ENCODE measurements around the gene RNF146. TPM values are rescaled to one million over a fixed set of nuclear protein-coding genes. Genes with fewer than 3 reads are reported as not detected.

Gene RNF146
- total RNA-seq, 2 donors from 2014 or later, result 17.5 to 24.3 TPM

- Histone ChIP-seq H3K9ac (ENCODE audit: low read depth in 2 of 2, low read length in 2 of 2) (no peak overlapping the region), H3K4me3 (no peak overlapping the region), H3K4me1 (no peaks in the 10 kb centered on the region), H3K36me3 (no peaks in the 10 kb centered on the region), H3K27ac (no peak overlapping the region), H3K9me3 (no peaks in the 10 kb centered on the region), H3K27me3 (no peaks in the 10 kb centered on the region)
- TF ChIP-seq, protein P1, sequence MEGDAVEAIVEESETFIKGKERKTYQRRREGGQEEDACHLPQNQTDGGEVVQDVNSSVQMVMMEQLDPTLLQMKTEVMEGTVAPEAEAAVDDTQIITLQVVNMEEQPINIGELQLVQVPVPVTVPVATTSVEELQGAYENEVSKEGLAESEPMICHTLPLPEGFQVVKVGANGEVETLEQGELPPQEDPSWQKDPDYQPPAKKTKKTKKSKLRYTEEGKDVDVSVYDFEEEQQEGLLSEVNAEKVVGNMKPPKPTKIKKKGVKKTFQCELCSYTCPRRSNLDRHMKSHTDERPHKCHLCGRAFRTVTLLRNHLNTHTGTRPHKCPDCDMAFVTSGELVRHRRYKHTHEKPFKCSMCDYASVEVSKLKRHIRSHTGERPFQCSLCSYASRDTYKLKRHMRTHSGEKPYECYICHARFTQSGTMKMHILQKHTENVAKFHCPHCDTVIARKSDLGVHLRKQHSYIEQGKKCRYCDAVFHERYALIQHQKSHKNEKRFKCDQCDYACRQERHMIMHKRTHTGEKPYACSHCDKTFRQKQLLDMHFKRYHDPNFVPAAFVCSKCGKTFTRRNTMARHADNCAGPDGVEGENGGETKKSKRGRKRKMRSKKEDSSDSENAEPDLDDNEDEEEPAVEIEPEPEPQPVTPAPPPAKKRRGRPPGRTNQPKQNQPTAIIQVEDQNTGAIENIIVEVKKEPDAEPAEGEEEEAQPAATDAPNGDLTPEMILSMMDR (IDR thresholded peaks at IDR 0.05), result no peak
- intact Hi-C loops (cut with DNase I), result loop anchor here (5.0 to 10.0 kb wide), 2 partner anchors 123 to 235 kb away; no protein-coding TSS in a partner anchor
- DNase-seq, result no peak
These were observed 33.0 kb downstream of the RNF146 start for GRCh38 chr6:127299522-127300240.

- intact Hi-C loops (cut with DNase I), result loop anchor here (5.0 to 10.0 kb wide), 2 partner anchors 122 to 234 kb away; no protein-coding TSS in a partner anchor
- no peaks in the 10 kb centered on the region for H3K9me3 ChIP-seq
These were observed 33.7 kb downstream of the RNF146 start for GRCh38 chr6:127300411-127300810.

DNA sequence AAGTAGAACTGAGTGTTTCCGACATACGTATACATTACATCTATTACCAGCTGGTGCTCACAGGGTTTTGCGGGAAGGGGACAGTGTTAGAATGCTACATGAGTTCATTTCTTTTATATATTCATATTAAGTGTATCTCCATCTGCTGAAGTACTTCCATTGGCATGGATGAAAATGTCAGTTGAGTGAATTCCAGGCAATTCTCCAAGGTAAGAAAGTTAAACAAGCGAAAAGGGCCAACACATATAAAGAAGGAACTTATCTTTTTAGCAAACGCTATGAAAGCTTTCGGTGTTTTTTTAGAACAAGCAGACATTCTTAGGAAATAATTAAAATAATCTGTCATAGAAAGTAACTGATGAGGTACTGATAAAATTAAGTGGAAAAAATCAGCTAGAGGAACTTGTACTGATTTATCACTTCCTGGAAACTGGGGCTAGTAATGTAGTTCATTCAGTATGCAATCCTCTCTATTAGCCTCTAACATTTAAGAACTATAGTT is 34.6 kb downstream of the RNF146 start:
- intact Hi-C loops (cut with DNase I), result loop anchor here (5.0 to 10.0 kb wide), 2 partner anchors 121 to 234 kb away; no protein-coding TSS in a partner anchor

More at GRCh38 chr6:127300411-127300810, 33.7 kb downstream of the RNF146 start:
- Histone ChIP-seq H3K9ac (ENCODE audit: low read depth in 2 of 2, low read length in 2 of 2) (no peak overlapping the region), H3K4me3 (no peak overlapping the region), H3K4me1 (no peaks in the 10 kb centered on the region), H3K27ac (no peak overlapping the region), H3K36me3 (no peaks in the 10 kb centered on the region), H3K27me3 (no peaks in the 10 kb centered on the region)
- TF ChIP-seq, protein P1 (IDR thresholded peaks at IDR 0.05), result no peak
- DNase-seq, result no peak

DNA sequence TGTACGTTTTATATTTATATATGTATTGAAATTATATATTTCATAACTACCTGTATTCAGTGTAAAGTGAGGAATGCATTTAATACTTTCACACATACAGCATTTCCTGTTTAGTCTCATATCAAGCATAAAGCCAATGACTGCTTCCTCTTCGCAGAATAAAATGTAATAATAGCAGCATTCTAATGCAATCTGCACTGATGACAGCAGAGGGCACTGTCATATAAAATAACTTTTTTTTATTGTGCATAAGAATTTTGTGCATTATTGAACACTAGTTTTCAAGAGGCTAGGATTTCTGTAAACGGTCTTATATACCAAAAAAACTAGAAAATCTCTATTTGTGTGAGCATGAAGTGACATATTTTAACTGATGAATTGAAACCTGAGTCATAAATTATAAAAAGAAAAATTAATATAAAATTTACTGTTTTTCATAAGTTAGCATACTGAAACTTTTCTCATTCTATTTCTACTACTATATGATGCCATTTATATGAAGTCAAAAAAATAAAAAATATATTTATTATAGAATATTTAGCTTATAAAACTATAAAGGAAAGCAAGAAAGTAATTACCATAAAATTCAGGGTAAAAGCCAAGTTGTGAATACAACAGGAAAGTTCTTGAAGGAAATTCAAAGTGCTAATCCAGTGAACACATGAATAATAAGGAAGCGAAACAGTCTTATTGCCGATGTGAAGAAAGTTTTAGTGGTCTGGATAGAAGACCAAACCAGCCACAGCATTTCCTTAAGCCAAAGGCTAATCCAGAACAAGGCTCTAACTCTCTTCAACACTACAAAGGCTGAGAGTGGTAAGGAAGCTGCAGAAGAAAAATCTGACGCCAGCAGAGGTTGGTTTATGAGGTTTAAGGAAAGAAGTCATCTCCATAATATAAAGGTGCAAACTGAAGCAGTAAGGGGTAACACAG is 36.3 kb downstream of the RNF146 start:
- no peak overlapping the region for H3K4me3 ChIP-seq
- intact Hi-C loops (cut with DNase I), result loop anchor here (5.0 to 10.0 kb wide), 2 partner anchors 119 to 232 kb away; no protein-coding TSS in a partner anchor
- H3K4me1 ChIP-seq, result no peaks in the 10 kb centered on the region
- peak overlapping the region in 1 of 2 donors; percentile 40 for H3K9ac ChIP-seq (ENCODE audit: low read depth in 2 of 2, low read length in 2 of 2)
- H3K27me3 ChIP-seq, result no peaks in the 10 kb centered on the region
- peak overlapping the region; percentile 62 for H3K27ac ChIP-seq
- TF ChIP-seq, protein P1 (IDR thresholded peaks at IDR 0.05), result peak; percentile 72
- peak; percentile 47 for DNase-seq
- H3K36me3 ChIP-seq, result no peaks in the 10 kb centered on the region
- no peaks in the 10 kb centered on the region for H3K9me3 ChIP-seq

More for the DNA sequence above, 34.6 kb downstream of the RNF146 start:
- Histone ChIP-seq H3K27me3 (no peaks in the 10 kb centered on the region), H3K36me3 (no peaks in the 10 kb centered on the region), H3K4me1 (no peaks in the 10 kb centered on the region), H3K9ac (ENCODE audit: low read depth in 2 of 2, low read length in 2 of 2) (no peak overlapping the region), H3K4me3 (no peak overlapping the region), H3K9me3 (no peaks in the 10 kb centered on the region), H3K27ac (no peak overlapping the region)
- TF ChIP-seq, protein P1 (IDR thresholded peaks at IDR 0.05), result no peak
- DNase-seq, result no peak

DNA sequence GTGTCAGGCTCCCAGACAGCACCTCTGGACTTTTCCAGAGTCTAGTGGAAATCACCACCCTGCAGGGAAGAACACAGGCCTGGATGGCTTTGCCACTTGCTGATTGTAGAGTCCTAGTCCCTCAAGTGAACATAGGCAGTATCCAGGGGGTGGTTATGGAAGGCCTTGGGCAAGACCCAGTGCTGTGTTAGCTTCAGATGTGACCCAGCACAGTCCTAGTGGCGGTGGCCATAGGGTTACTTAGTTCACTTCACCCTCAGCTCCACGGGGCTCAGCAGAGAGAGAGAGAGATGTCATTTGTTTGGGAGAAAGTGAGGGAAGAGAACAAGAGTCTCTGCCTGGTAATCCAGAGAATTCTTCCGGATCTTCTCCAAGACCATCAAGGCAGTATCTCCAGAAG is 37.3 kb downstream of the RNF146 start:
- no peak overlapping the region for H3K4me3 ChIP-seq
- no peaks in the 10 kb centered on the region for H3K4me1 ChIP-seq
- intact Hi-C loops (cut with DNase I), result loop anchor here (5.0 to 10.0 kb wide), 2 partner anchors 118 to 231 kb away; no protein-coding TSS in a partner anchor
- H3K27me3 ChIP-seq, result no peaks in the 10 kb centered on the region
- H3K9ac ChIP-seq (ENCODE audit: low read depth in 2 of 2, low read length in 2 of 2), result peak overlapping the region in 1 of 2 donors; percentile 40
- DNase-seq, result no peak
- H3K27ac ChIP-seq, result peak overlapping the region; percentile 62
- no peaks in the 10 kb centered on the region for H3K36me3 ChIP-seq
- TF ChIP-seq, protein P1 (IDR thresholded peaks at IDR 0.05), result no peak
- no peaks in the 10 kb centered on the region for H3K9me3 ChIP-seq

Measured in colonic mucosa (tissue), 4 donors.